HG03378 (cell line): ENCODE measurements around the gene MSMO1.
"Not testable (repeated sequence)": the region's sequence is repeated elsewhere in the genome, so short reads cannot be mapped to it uniquely, and the experiment has no call there.

ENCODE experiments used
- ATAC-seq: cut with Tn5 transposase; IDR thresholded peaks from one replicate; pipeline ENCODE4 v1.9.1; 2021; ENCODE audit warnings: mild to moderate bottlenecking, moderate library complexity; ENCODE audit not compliant: unreplicated experiment

Gene MSMO1

GRCh38 chr4:165324236-165324917 lies 3.1 kb upstream of the MSMO1 start:
- no peak for ATAC-seq

DNA sequence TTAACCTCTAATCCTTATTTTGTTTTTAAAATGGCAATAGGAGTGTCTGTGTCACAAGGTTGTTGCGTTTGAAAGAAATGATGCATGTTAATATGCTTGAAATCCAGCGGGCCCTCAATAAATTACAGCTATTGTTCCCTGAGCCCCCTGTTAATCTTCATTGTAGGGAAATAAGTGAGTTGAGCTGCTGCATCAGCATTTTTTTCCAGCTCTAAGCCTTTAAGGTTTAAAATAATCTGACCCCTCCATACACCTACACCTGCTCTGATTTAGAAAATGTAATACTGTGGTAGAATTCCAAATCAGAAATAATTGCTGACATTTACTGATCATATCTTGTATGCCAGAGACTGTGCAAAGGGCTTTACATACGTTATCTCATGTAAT lies 2.6 kb upstream of the MSMO1 start:
- ATAC-seq = no peak

GRCh38 chr4:165325732-165326512 lies 1.5 kb upstream of the MSMO1 start:
- ATAC-seq = no peak

GRCh38 chr4:165326831-165327210 lies 648 bp upstream of the MSMO1 start:
- peak; percentile 1 for ATAC-seq

DNA sequence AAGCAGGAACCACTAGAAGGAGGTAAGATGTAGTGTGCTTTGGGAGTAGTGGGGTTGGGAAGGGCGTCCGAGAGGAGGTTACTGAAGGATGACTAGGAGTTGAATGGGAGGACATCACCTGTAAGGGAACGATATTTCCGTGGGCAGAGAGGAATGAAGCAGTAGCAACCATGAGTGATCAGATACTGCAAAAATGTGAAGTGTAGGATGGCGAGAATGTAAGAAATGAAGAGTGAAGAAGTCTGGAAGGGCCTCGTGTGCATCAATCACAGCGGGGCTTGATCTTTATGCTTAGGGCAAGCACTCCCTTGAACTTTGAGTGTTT lies 594 bp downstream of the MSMO1 start:
- no peak for ATAC-seq

- no peak for ATAC-seq
Measured at GRCh38 chr4:165328708-165329107, 1.2 kb downstream of the MSMO1 start.

DNA sequence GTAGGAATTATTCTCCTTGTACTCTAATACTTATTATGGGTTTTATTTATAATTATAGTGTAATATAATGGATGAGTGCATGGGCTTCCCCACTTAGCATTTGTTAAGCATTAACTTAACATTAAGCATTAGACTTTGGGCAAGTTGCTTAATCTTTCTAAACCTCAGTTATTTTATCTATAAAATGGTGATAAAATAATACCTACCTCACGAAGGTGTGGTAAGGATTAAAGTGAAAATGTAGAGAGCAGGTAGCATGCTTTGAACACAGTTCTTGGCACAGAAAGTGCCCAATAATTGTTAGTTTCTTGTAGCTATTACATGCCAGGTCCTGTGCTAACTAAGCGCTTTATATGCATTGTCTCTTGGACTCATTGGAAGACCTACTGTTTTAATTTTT lies 2.6 kb downstream of the MSMO1 start:
- ATAC-seq = no peak

GRCh38 chr4:165330666-165331065 lies 3.2 kb downstream of the MSMO1 start:
- no peak for ATAC-seq

DNA sequence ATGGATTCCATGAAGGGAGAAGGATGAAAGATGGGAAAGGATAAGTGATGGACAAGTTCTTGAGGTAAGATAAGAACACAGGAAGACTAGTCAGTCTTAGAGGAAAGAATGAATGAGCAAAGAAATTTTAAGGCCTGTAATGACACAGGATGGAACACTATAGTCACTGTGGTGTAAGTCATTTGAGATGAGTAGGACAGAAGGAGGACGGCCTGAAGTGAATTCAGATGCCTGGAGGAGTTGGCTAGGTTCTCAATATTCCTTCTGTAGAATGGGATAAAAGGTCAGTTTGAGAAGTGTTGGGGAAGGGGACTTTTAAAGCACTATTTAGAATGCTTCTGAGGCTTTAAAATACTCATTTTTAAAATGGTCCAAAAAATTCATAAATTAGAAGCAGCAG lies 3.9 kb downstream of the MSMO1 start:
- no peak for ATAC-seq

DNA sequence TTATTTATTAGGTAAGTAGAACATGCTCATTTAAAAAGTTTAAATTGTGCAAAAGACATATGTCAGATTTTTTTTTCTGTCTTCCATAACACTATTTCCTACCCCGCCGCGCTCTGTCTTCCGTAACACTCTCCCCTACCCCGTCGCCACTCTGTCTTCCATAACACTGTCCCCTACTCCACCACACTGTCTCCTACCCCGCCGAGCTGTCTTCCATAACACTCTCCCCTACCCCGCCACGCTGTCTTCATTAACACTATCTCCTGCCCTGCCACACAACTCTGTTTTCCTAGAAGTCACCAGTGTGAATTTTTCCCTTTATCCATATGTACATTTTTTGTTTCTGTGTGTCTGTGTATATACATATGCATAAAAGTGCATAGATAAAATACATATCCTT lies 4.4 kb downstream of the MSMO1 start:
- no peak for ATAC-seq

DNA sequence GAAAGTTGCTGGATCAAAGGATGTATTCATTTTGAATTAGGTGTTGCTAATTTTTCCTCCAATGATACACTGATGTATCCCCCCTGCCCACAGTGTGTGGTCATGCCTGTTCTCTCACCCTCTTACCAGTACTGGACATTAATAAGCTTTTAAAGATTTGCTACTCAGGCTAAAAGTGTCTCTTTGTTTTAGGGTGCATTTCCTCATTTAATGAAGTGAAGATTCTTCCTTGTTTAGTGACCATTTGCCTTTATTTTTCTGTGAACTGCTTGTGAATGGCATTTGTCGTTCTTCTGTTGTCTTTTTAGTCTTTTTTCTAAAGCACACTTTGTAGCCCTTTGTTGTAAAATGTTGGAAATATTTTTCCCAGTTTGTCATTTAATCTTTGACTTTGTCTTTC lies 5.0 kb downstream of the MSMO1 start:
- ATAC-seq = no peak

DNA sequence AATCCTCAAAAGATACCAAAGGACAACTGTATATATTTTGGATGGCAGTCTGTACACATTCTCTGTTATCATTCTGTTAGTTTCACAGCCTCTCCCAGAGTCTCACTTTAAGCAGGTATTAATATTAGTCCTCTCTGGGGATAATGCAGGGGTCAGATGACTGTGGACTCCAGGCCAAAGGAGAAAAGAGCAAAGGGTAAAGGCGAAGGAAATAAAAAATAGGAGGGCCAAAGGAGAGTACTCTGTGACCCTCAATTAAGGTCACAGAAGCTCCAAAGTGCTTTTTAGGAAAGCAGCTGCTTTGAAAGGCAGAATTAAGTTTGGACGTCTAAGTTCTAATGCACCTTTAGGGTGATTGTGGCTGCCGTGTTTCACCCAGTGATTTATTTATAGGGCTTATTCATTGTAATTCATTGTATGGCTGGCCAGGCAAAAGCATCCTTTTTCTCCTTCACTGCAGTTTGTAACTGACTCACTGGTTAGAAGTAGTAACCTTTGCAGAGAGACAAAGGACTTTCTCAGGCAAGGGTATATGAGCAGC lies 7.8 kb downstream of the MSMO1 start:
- no peak for ATAC-seq

DNA sequence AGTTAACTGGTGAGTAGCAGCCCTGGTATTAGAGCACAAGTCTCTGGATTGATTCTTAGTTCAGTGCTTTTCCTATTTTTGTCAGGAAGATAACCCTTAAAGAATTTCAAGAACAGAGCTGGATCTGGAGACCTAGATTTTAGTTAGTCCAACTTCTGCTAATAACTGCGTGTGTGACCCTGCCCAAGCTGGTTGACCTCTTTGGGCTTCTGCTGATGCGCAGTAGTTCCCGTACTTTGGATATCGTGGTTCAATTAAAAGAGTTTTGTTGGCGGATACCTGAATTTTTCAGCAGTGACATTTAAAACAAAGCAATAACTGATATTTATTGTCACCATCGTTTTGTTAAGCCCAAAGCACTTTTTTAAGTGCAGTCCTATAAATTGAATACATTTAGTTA lies 9.3 kb downstream of the MSMO1 start:
- no peak for ATAC-seq

DNA sequence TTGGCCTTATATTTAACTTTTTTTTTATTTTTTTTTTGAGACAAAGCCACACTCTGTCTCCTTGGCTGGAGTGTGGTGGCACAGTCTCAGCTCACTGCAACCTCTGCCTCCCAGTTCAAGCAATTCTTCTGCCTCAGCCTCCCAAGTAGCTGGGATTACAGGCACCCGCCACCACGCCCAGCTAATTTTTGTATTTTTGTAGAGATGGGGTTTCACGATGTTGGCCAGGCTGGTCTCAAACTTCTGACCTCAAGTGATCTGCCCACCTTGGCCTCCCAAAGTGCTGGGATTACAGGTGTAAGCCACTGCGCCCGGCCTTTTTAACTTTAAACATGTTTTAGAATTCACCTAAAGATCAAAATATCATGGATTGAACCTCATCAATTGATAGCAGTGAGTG lies 14.9 kb downstream of the MSMO1 start:
- ATAC-seq = not testable (repeated sequence)

- no peak for ATAC-seq
Measured at GRCh38 chr4:165343353-165344191, 16.1 kb downstream of the MSMO1 start.

DNA sequence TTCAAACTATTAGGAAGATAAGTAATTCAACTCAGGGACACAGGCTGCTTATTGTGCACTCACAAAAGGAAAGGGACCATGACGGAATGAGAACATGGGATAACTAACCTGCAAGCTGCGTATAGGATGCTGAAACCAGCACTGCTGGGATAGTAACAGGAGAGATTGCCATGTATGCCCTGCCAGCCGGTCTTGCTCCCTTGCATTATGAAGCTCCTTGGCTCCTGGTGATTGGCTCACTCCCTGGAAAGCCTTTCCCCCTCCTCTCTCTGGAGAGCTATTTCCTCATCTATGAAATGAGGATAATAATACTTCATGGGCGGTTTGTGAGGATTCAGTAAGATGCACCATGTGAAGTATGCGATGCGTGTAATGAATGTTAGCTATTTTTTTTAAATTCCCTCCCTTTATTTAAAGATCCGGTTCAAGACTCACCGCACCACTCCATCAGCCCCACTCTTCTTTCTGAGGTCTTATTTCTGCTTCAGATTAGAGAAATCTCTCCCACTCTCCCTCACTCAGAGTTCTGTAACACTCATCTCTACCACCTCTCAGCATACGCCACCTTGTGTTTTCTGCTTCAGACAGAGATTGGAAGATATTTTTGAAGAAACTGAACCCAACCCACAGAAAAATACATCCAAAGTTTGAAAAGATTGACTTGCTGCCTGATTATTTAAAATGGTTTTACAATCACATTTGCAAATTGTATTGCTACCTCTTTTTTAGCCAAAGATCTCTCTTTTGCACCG lies 18.4 kb downstream of the MSMO1 start:
- ATAC-seq = no peak

GRCh38 chr4:165347647-165348569 lies 20.4 kb downstream of the MSMO1 start:
- no peak for ATAC-seq

DNA sequence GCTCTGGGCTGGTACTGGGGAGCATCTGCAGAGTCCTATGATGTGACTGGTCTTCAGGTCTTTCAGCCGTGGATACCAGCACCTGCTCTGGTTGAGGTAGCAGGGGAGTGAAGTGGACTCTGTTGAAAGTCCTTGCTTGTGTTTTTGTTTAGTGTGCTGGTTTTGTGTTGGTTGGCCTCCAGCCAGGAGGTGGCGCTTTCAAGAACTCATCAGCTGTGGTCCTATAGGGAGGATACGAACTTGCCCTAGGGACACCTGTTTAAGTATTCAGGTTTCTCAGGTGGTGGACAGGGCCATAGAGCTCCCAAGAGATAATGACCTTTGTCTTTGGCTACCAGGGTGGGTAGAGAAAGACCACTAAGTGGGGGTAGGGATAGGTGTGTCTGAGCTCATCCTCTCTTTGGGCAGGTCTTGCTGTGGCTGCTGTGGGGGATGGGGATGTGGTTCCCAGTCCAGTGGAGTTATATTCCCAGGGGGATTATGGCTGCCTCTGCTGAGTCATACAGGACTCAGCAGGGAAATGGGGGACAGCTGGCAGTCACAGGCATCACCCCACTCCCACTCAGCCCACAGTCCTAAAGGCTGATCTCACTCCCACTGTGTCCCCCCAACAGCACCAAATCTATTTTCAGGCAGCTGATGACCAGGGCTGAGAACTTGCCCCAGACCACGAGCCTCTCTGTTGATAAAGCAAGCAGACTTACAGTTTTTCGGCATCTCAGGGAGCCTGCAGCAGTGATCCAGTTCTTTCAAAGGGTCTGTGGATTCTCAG lies 24.1 kb downstream of the MSMO1 start:
- ATAC-seq = no peak

GRCh38 chr4:165355900-165356300 lies 28.4 kb downstream of the MSMO1 start:
- peak; percentile 60 for ATAC-seq
